ENCODE data around the gene FSTL4. TPM values are rescaled to one million over a fixed set of nuclear protein-coding genes. Genes with fewer than 3 reads are reported as not detected.
A peak's percentile ranks its signal among the peaks of the same experiment; 100 is the strongest.

The FSTL4 gene
- total and polyA plus RNA-seq, 2 of the 4 experiments (the other 2 are of a cell fraction) = 0.18 TPM; not detected in 1

DNA sequence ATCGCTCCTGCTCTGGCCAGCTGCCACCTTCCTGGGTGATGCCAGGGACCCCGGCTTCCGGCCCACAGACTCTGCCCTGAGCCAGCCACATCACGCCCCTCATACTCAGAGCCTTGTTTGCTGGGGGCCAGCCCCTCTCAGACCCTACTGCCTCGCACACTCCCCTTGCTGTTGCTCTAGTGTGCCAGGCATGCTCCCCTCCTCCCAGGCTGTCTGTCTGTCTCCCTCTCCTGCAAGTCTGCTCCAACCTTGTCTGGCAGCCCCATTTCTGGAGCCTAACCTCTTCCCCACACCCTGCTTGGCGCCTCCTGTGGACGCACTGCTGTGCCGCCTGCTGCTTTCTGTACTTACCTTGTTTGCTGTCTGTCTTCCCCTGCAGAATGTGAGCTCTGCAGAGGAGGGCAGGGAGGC lies 375.8 kb downstream of the FSTL4 start:
- ChIA-PET POLR2A (ENCODE audit: unreplicated experiment) (no interaction called here), CTCF (no interaction called here)
- Histone ChIP-seq H3K9me3 (ENCODE audit: control insufficient read depth, insufficient read depth, low read length) (peaks cover 2% of the 10 kb centered on the region; the same call in 1 of the 2 replicates), H3K79me1 (ENCODE audit: low read depth in 1 of 2, low read length in 2 of 2) (no peaks in the 10 kb centered on the region), H2BK20ac (ENCODE audit: low read depth, low read length) (no peak overlapping the region), H3K36me3 (ENCODE audit: control insufficient read depth, insufficient read depth, low read length) (no peaks in the 10 kb centered on the region), H3K4me1 (ENCODE audit: control insufficient read depth, insufficient read depth, low read length) (peaks cover 9% of the 10 kb centered on the region; the same call in 1 of the 2 replicates), H2BK5ac (ENCODE audit: low read depth, low read length, poor library complexity, severe bottlenecking) (no peak overlapping the region), H3K4ac (ENCODE audit: low read depth, low read length) (no peak overlapping the region), H3K27me3 (ENCODE audit: control insufficient read depth, insufficient read depth, low read length) (0 out of 2 replicates have a peak, but pooled peaks cover 2% of the 10 kb centered on the region), H3K9ac (ENCODE audit: low read depth, low read length) (no peak overlapping the region), H3K56ac (ENCODE audit: extremely low read depth, insufficient read depth, low read length) (no peak overlapping the region), H4K91ac (ENCODE audit: insufficient read depth, low read depth, low read length) (0 out of 2 replicates have a peak overlapping the region, but pooled peaks have one; percentile 23), H3K14ac (replicated peaks; ENCODE audit: low read depth, low read length) (no peak overlapping the region), H3K27ac (ENCODE audit: insufficient read depth, low read length) (no peak overlapping the region), H2AK5ac (ENCODE audit: low read depth, low read length) (no peak overlapping the region), H4K5ac (ENCODE audit: low read depth, low read length) (no peak overlapping the region), H2BK15ac (ENCODE audit: low read depth, low read length) (no peak overlapping the region), H3K4me2 (ENCODE audit: low read depth, low read length) (no peak overlapping the region), H2AK9ac (replicated peaks; ENCODE audit: low read depth, low read length, poor library complexity) (peak overlapping the region; percentile 12), H2BK120ac (ENCODE audit: low read depth, low read length) (no peak overlapping the region), H4K8ac (ENCODE audit: low read depth in 2 of 2, low read length in 2 of 2) (no peak overlapping the region), H3K18ac (ENCODE audit: low read depth, low read length) (no peak overlapping the region), H3K9me1 (ENCODE audit: insufficient read depth, low read length) (peaks cover 3% of the 10 kb centered on the region; the same call in 1 of the 2 replicates), H3K4me3 (ENCODE audit: insufficient read depth, low read depth, low read length) (no peak overlapping the region), H3K23ac (ENCODE audit: low read depth, low read length) (no peak overlapping the region), H2AFZ (replicated peaks; ENCODE audit: low read length, poor library complexity) (no peak overlapping the region), H4K20me1 (ENCODE audit: insufficient read depth, low read length) (no peaks in the 10 kb centered on the region)
- intact Hi-C loops (cut with micrococcal nuclease) (no loop called here), in situ Hi-C loops (cut with MboI; ENCODE audit: low sequenced_read_pairs) (no loop called here), dilution Hi-C loops (cut with HindIII; ENCODE audit: low sequenced_read_pairs, unreplicated experiment) (no loop called here)
- no peak for TF ChIP-seq POLR2A (IDR thresholded peaks at IDR 0.05; ENCODE audit: low read depth, low read length)
- TF ChIP-seq, protein P1, sequence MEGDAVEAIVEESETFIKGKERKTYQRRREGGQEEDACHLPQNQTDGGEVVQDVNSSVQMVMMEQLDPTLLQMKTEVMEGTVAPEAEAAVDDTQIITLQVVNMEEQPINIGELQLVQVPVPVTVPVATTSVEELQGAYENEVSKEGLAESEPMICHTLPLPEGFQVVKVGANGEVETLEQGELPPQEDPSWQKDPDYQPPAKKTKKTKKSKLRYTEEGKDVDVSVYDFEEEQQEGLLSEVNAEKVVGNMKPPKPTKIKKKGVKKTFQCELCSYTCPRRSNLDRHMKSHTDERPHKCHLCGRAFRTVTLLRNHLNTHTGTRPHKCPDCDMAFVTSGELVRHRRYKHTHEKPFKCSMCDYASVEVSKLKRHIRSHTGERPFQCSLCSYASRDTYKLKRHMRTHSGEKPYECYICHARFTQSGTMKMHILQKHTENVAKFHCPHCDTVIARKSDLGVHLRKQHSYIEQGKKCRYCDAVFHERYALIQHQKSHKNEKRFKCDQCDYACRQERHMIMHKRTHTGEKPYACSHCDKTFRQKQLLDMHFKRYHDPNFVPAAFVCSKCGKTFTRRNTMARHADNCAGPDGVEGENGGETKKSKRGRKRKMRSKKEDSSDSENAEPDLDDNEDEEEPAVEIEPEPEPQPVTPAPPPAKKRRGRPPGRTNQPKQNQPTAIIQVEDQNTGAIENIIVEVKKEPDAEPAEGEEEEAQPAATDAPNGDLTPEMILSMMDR (conservative IDR thresholded peaks at IDR 0.05; ENCODE audit: low read depth, low read length) = no peak
- TF ChIP-seq MXI1 (IDR thresholded peaks at IDR 0.05; ENCODE audit: borderline replicate concordance, low read depth, low read length) = no peak
- no peak for TF ChIP-seq MAZ (IDR thresholded peaks at IDR 0.05; ENCODE audit: borderline replicate concordance, low read depth, low read length)
- TF ChIP-seq, protein P2, sequence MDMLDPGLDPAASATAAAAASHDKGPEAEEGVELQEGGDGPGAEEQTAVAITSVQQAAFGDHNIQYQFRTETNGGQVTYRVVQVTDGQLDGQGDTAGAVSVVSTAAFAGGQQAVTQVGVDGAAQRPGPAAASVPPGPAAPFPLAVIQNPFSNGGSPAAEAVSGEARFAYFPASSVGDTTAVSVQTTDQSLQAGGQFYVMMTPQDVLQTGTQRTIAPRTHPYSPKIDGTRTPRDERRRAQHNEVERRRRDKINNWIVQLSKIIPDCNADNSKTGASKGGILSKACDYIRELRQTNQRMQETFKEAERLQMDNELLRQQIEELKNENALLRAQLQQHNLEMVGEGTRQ (IDR thresholded peaks at IDR 0.05; ENCODE audit: low read depth, low read length) = no peak
- TF ChIP-seq CHD1 (IDR thresholded peaks at IDR 0.05; ENCODE audit: low read depth, low read length) = no peak
- no peak for TF ChIP-seq SMC3 (IDR thresholded peaks at IDR 0.05; ENCODE audit: low read depth, low read length)
- TF ChIP-seq NFE2L2 (IDR thresholded peaks at IDR 0.05; ENCODE audit: low read depth, low read length) = no peak
- no peak for TF ChIP-seq FOS (IDR thresholded peaks at IDR 0.05; ENCODE audit: low read depth, low read length)
- no peak for TF ChIP-seq RCOR1 (IDR thresholded peaks at IDR 0.05; ENCODE audit: insufficient replicate concordance, low read length)
- TF ChIP-seq BHLHE40 (IDR thresholded peaks at IDR 0.05; ENCODE audit: low read depth, low read length) = no peak
- TF ChIP-seq RFX5 (IDR thresholded peaks at IDR 0.05; ENCODE audit: low read depth, low read length) = no peak
- no peak for TF ChIP-seq RAD21 (IDR thresholded peaks at IDR 0.05; ENCODE audit: low read length)
- no peak for TF ChIP-seq CEBPB (IDR thresholded peaks at IDR 0.05; ENCODE audit: low read depth, low read length)
- TF ChIP-seq MAFK (IDR thresholded peaks at IDR 0.05; ENCODE audit: low read depth, low read length) = no peak
- TF ChIP-seq, protein P3, sequence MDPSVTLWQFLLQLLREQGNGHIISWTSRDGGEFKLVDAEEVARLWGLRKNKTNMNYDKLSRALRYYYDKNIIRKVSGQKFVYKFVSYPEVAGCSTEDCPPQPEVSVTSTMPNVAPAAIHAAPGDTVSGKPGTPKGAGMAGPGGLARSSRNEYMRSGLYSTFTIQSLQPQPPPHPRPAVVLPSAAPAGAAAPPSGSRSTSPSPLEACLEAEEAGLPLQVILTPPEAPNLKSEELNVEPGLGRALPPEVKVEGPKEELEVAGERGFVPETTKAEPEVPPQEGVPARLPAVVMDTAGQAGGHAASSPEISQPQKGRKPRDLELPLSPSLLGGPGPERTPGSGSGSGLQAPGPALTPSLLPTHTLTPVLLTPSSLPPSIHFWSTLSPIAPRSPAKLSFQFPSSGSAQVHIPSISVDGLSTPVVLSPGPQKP (IDR thresholded peaks at IDR 0.05; ENCODE audit: borderline replicate concordance, low read depth, low read length) = no peak
- no TSS peak for BruUV-seq (replicated peaks)
- ATAC-seq (ENCODE audit: low read depth) = no peak
- DNase-seq = no peak
- WGBS, 2 experiments (ENCODE audit: extremely low coverage in 2 of 2, insufficient read length in 1 of 2) = 87% methylated on average over 3 of the region's 8 CpGs; no CpG with 5 or more reads in 1 of the 2 experiments

Measured in IMR-90 (cell line).